ENCODE results near the gene GSN. TPM values are rescaled to one million over a fixed set of nuclear protein-coding genes. Genes with fewer than 3 reads are reported as not detected.

GSN gene
- total RNA-seq, 2 experiments from 2014 or later, result 2.6 to 2.7 TPM

DNA sequence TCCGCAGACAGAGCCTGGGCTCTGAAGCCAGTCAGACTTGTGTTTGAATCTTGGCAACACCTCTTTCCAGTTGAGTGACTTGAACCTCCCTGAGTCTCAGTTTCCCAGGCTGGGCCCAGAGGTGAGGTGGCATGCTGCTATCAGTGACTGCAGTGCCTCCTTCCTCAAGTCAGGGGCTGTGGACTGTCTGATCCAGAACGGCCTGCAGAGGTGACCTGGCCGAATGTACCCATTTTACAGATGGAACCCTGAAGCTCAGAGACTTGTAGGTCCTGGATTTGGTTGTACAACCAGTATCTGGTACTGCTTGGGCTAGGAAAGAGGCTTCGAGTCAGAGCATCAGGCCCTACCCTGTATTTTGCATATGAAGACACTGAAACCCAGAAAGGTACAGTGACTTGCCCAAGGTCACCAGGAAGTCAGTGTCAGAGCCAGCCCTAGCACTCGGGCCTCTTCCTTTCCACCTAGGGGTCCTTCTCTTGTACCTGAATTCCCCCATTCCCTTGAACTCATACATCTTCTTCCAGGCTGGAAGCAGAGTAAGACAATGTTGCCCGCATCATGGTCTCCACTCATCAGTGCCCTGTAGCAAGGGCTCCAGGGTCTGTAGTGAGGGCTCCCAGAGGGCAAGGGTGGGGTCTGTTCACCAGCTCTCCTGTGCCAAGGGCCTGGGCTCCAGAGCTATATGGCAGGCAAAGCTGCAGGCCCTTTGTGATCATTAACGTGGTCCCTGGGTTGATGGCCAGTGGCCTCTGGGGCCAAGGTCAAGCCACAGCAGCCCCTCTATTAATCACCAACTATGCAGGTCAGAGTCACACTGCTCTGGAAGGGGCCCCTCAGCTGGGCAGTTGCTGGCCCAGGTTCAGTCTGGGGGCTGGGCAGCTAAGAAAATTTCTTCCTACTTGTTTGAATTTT lies 28.5 kb downstream of the GSN start:
- Mint-ChIP-seq H3K9me3 (no peaks in the 10 kb centered on the region), H3K27me3 (peaks cover 24% of the 10 kb centered on the region), H3K4me3 (no peak overlapping the region), H3K4me1 (ENCODE audit: low read depth) (peaks cover 17% of the 10 kb centered on the region), H3K27ac (no peak overlapping the region), H3K36me3 (ENCODE audit: low read depth) (no peaks in the 10 kb centered on the region)
- CTCF ChIA-PET, result no interaction called here
- Histone ChIP-seq H3K9me3 (ENCODE audit: control insufficient read depth in 1 of 2, insufficient read depth in 1 of 2, low read length in 2 of 2) (no peaks in the 10 kb centered on the region), H3K27ac (ENCODE audit: low read depth in 1 of 2, low read length in 2 of 2) (no peak overlapping the region), H3K4me3 (ENCODE audit: low read length) (no peak overlapping the region), H3K4me1 (ENCODE audit: insufficient read depth, low read length) (peaks cover 9% of the 10 kb centered on the region), H3K36me3 (ENCODE audit: insufficient read depth, low read length) (no peaks in the 10 kb centered on the region), H3K27me3 (ENCODE audit: control insufficient read depth in 1 of 2, insufficient read depth in 2 of 2, low read length in 2 of 2) (peaks cover 8 to 13% of the 10 kb centered on the region in 2 experiments)
- intact Hi-C loops (cut with DNase I, micrococcal nuclease), result no loop called here
- TF ChIP-seq, protein P1, sequence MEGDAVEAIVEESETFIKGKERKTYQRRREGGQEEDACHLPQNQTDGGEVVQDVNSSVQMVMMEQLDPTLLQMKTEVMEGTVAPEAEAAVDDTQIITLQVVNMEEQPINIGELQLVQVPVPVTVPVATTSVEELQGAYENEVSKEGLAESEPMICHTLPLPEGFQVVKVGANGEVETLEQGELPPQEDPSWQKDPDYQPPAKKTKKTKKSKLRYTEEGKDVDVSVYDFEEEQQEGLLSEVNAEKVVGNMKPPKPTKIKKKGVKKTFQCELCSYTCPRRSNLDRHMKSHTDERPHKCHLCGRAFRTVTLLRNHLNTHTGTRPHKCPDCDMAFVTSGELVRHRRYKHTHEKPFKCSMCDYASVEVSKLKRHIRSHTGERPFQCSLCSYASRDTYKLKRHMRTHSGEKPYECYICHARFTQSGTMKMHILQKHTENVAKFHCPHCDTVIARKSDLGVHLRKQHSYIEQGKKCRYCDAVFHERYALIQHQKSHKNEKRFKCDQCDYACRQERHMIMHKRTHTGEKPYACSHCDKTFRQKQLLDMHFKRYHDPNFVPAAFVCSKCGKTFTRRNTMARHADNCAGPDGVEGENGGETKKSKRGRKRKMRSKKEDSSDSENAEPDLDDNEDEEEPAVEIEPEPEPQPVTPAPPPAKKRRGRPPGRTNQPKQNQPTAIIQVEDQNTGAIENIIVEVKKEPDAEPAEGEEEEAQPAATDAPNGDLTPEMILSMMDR (IDR thresholded peaks at IDR 0.05), result no peak
- peak in 1 of 14 experiments; percentile 20 for DNase-seq
- POLR2A ChIA-PET, result no interaction called here
- ATAC-seq (ENCODE audit: poor library complexity), result no peak

DNA sequence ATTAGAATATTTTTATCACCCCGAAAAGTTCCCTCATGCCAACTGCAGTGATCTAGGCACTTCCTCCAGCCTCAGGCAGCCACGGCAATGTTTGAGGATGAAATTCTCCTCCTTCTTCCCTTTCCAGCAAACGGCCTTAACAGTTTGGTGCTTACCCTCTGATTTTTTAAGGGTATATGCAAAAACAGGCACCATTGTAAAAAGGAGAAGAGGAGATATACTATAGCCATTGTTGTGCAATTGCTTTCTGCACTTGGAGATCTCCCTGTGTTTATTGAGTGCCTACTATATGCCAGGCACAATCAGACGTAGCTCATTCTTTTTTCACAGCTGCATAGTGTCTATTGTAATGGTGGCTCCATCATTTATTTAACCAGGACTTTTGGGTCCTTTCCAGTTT lies 29.4 kb downstream of the GSN start:
- Mint-ChIP-seq H3K27me3 (peaks cover 24% of the 10 kb centered on the region), H3K36me3 (ENCODE audit: low read depth) (no peaks in the 10 kb centered on the region), H3K9me3 (no peaks in the 10 kb centered on the region), H3K4me3 (no peak overlapping the region), H3K27ac (no peak overlapping the region), H3K4me1 (ENCODE audit: low read depth) (peaks cover 17% of the 10 kb centered on the region)
- no peaks in the 10 kb centered on the region for H3K9me3 ChIP-seq (ENCODE audit: control insufficient read depth in 1 of 2, insufficient read depth in 1 of 2, low read length in 2 of 2)
- peaks cover 9% of the 10 kb centered on the region for H3K4me1 ChIP-seq (ENCODE audit: insufficient read depth, low read length)
- H3K36me3 ChIP-seq (ENCODE audit: insufficient read depth, low read length), result no peaks in the 10 kb centered on the region
- no peak overlapping the region for H3K4me3 ChIP-seq (ENCODE audit: low read length)
- no peak overlapping the region for H3K27ac ChIP-seq (ENCODE audit: low read depth in 1 of 2, low read length in 2 of 2)
- CTCF ChIA-PET, result no interaction called here
- no peak for ATAC-seq (ENCODE audit: poor library complexity)
- intact Hi-C loops (cut with DNase I, micrococcal nuclease), result no loop called here
- TF ChIP-seq, protein P1 (IDR thresholded peaks at IDR 0.05), result no peak
- H3K27me3 ChIP-seq (ENCODE audit: control insufficient read depth in 1 of 2, insufficient read depth in 2 of 2, low read length in 2 of 2), result peaks cover 8 to 13% of the 10 kb centered on the region in 2 experiments
- POLR2A ChIA-PET, result no interaction called here
- no peak for DNase-seq

DNA sequence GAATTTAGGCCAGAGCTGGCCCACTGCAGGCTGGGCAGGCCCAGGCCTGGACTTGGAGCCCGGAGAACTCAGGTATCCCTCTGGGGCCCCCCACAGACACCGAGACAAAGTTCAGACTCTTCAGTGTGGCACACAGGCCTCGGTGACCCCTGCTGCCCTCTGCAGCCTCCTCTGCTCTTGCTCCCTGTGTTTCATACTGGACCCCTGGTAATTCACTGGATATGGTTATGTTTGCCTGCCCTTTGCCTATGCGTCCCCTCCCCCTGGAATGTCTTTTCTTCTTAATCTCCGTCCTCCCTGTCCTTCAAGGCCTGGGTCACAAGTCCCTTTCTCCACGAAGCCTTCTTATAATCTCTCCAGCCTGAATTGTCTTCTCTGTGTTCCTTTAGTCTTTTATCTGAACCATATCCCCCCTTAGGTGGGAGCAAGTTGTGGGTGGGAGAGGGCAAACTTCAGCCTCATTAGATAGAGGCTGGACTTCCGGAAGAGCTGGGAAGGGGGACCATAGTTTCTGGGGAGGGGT lies 30.1 kb downstream of the GSN start:
- DNase-seq (no peak), ATAC-seq (ENCODE audit: poor library complexity) (no peak)
- CTCF ChIA-PET, result interaction anchor here (1.5 kb wide), 1 partner anchor 22 kb away, joined by 3 read pairs; no protein-coding TSS in a partner anchor
- H3K4me1 ChIP-seq (ENCODE audit: insufficient read depth, low read length), result peaks cover 9% of the 10 kb centered on the region
- intact Hi-C loops (cut with DNase I, micrococcal nuclease), result no loop called here
- POLR2A ChIA-PET, result no interaction called here
- no peak overlapping the region for H3K27ac Mint-ChIP-seq
- no peak overlapping the region for H3K27ac ChIP-seq (ENCODE audit: low read depth in 1 of 2, low read length in 2 of 2)
- H3K27me3 ChIP-seq (ENCODE audit: control insufficient read depth in 1 of 2, insufficient read depth in 2 of 2, low read length in 2 of 2), result peaks cover 8 to 13% of the 10 kb centered on the region in 2 experiments
- H3K4me3 Mint-ChIP-seq, result peak overlapping the region; percentile 80
- H3K9me3 ChIP-seq (ENCODE audit: control insufficient read depth in 1 of 2, insufficient read depth in 1 of 2, low read length in 2 of 2), result no peaks in the 10 kb centered on the region
- no peaks in the 10 kb centered on the region for H3K36me3 ChIP-seq (ENCODE audit: insufficient read depth, low read length)
- no peak overlapping the region for H3K4me3 ChIP-seq (ENCODE audit: low read length)
- peaks cover 24% of the 10 kb centered on the region for H3K27me3 Mint-ChIP-seq
- H3K4me1 Mint-ChIP-seq (ENCODE audit: low read depth), result peaks cover 17% of the 10 kb centered on the region
- TF ChIP-seq, protein P1 (IDR thresholded peaks at IDR 0.05), result no peak
- no peaks in the 10 kb centered on the region for H3K9me3 Mint-ChIP-seq
- no peaks in the 10 kb centered on the region for H3K36me3 Mint-ChIP-seq (ENCODE audit: low read depth)

Measured in CD4-positive, alpha-beta T cell (primary cell).